GM12878 (cell line): ENCODE data around the gene ANKRD17. TPM values are rescaled to one million over a fixed set of nuclear protein-coding genes. Genes with fewer than 3 reads are reported as not detected.
A peak's percentile ranks its signal among the peaks of the same experiment; 100 is the strongest.

Source experiments
- ATAC-seq: fragments of 200-7000 bp; cut with Tn5 transposase; 3 replicates; pipeline ENCODE4 v1.9.1; 2020; ENCODE audit warnings: mild to moderate bottlenecking, moderate library complexity
- BruUV-seq: library from RNA; stranded (reverse); fragments of 400-500 nt; replicated peaks from 2 replicates; lab custom pipeline; 2021; lab: Mats Ljungman, UMichigan
- CTCF ChIA-PET: fragments of 300-600 bp; sonication (Branson Sonifier 250); formaldehyde crosslinking; extraction: SDS; loops from one replicate; lab custom pipeline; 2021; ENCODE audit warnings: inconsistent platforms; lab: Yijun Ruan, JAX
- POLR2A ChIA-PET: fragments of 350-600 bp; formaldehyde crosslinking; extraction: SDS; loops from one replicate; lab custom pipeline; 2021; ENCODE audit warnings: inconsistent platforms; lab: Charles Lee
- RAD21 ChIA-PET: fragments of 300-600 bp; sonication (Branson Sonifier 250); formaldehyde crosslinking; loops from one replicate; lab custom pipeline; 2023; ENCODE audit warnings: antibody characterized with exemption; ENCODE audit not compliant: unreplicated experiment; lab: Charles Lee
- SMC1A ChIA-PET: fragments of 300-600 bp; sonication (Branson Sonifier 250); formaldehyde crosslinking; loops from one replicate; lab custom pipeline; 2023; ENCODE audit not compliant: unreplicated experiment, uncharacterized antibody; lab: Charles Lee
- DNase-seq: peaks from one replicate; pipeline ENCODE4 v3.0.0-alpha.2; 2011; ENCODE audit warnings: low read depth, low spot score
- FAIRE-seq: peaks from 3 replicates; lab custom pipeline; 2011; peaks lifted over from hg19 to GRCh38; lab: Jason Lieb, UNC
- H2AFZ ChIP-seq: 2 replicates; pipeline ENCODE4 v1.6.0; 2011; ENCODE audit warnings: low read depth, low read length, control low read depth; ENCODE audit not compliant: control insufficient read depth
- H3K27ac ChIP-seq: 2 replicates; pipeline ENCODE4 v1.5.1; 2011; ENCODE audit warnings: control low read depth; ENCODE audit not compliant: control insufficient read depth, insufficient read depth
- H3K27me3 ChIP-seq, 2 experiments: replicated peaks in 1 of 2; 2 replicates each; pipeline versions ENCODE4 v1.6.0 to v1.6.1; 2011; ENCODE audit warnings: low read length in 1 of 2; ENCODE audit not compliant: control insufficient read depth in 2 of 2, insufficient read depth in 2 of 2
- H3K36me3 ChIP-seq, 2 experiments: 2 replicates each; pipeline ENCODE4 v1.5.1; 2011; ENCODE audit warnings: low read length in 1 of 2; ENCODE audit not compliant: control insufficient read depth in 2 of 2, insufficient read depth in 2 of 2
- H3K4me1 ChIP-seq: 2 replicates; pipeline ENCODE4 v1.6.1; 2011; ENCODE audit warnings: mild to moderate bottlenecking, low read length, moderate library complexity, mixed read lengths; ENCODE audit not compliant: control insufficient read depth, insufficient read depth
- H3K4me2 ChIP-seq: 2 replicates; pipeline ENCODE4 v1.6.0; 2011; ENCODE audit warnings: control low read depth; ENCODE audit not compliant: control insufficient read depth, insufficient read depth
- H3K4me3 ChIP-seq: fragments of 200-600 bp; sonication (generic); 2 replicates; pipeline ENCODE4 v1.5.1; 2016
- H3K79me2 ChIP-seq: 2 replicates; pipeline ENCODE4 v1.6.0; 2011; ENCODE audit warnings: low read length; ENCODE audit not compliant: control insufficient read depth, insufficient read depth
- H3K9ac ChIP-seq: 2 replicates; pipeline ENCODE4 v1.8.0; 2011; ENCODE audit warnings: low read length, control low read depth, mixed read lengths; ENCODE audit not compliant: control insufficient read depth, insufficient read depth
- H3K9me3 ChIP-seq: replicated peaks from 3 replicates; pipeline ENCODE4 v1.5.1; 2011; ENCODE audit warnings: mild to moderate bottlenecking, low read length; ENCODE audit not compliant: control insufficient read depth, insufficient read depth
- H4K20me1 ChIP-seq: 2 replicates; pipeline ENCODE4 v1.6.0; 2011; ENCODE audit not compliant: control insufficient read depth, insufficient read depth
- CBX5 ChIP-seq: sonication (generic); IDR thresholded peaks from 2 replicates; pipeline ENCODE4 v1.6.1; 2016; ENCODE audit warnings: low read depth, moderate library complexity, mild to moderate bottlenecking, inconsistent platforms
- DPF2 ChIP-seq: fragments of 450-650 bp; IDR thresholded peaks from 2 replicates; pipeline ENCODE4 v1.6.1; 2017; ENCODE audit warnings: mild to moderate bottlenecking
- E2F4 ChIP-seq: IDR thresholded peaks from 2 replicates; pipeline ENCODE4 v1.6.1; 2012; ENCODE audit warnings: low read depth, low read length, improper control_type of control experiment
- EGR1 ChIP-seq, 2 experiments: IDR thresholded peaks; 1 replicate in 1 of 2; 2 replicates in 1 of 2; pipeline ENCODE4 v1.6.1; 2011 to 2012; ENCODE audit warnings: low read depth in 2 of 2, low read length in 2 of 2, borderline replicate concordance in 1 of 2, mild to moderate bottlenecking in 1 of 2, moderate library complexity in 1 of 2
- FOXM1 ChIP-seq: IDR thresholded peaks from 2 replicates; pipeline ENCODE4 v1.6.1; 2012; ENCODE audit warnings: low read depth, mild to moderate bottlenecking, inconsistent platforms, low read length, moderate library complexity
- JUNB ChIP-seq: IDR thresholded peaks from 2 replicates; pipeline ENCODE4 v1.6.1; 2016; ENCODE audit warnings: antibody characterized with exemption, mild to moderate bottlenecking
- MTA2 ChIP-seq: fragments of 450-650 bp; IDR thresholded peaks from 2 replicates; pipeline ENCODE4 v1.6.1; 2016; ENCODE audit warnings: low read depth, mild to moderate bottlenecking, moderate library complexity
- NRF1 ChIP-seq: conservative IDR thresholded peaks from 2 replicates; pipeline ENCODE4 v1.6.1; 2011; ENCODE audit warnings: mild to moderate bottlenecking, low read depth, low read length, improper control_type of control experiment
- PAX5 ChIP-seq: IDR thresholded peaks from 2 replicates; pipeline ENCODE4 v1.6.1; 2011; ENCODE audit warnings: low read depth, low read length, borderline replicate concordance
- PBX3 ChIP-seq: IDR thresholded peaks from 2 replicates; pipeline ENCODE4 v1.6.1; 2011; ENCODE audit warnings: mild to moderate bottlenecking, low read depth, low read length, moderate library complexity; ENCODE audit not compliant: insufficient replicate concordance
- RAD51 ChIP-seq: fragments of 450-650 bp; IDR thresholded peaks from 2 replicates; pipeline ENCODE4 v1.6.1; 2016; ENCODE audit warnings: moderate library complexity, mild to moderate bottlenecking, inconsistent platforms
- SREBF2 ChIP-seq: IDR thresholded peaks from 2 replicates; pipeline ENCODE4 v1.6.1; 2012; ENCODE audit warnings: mild to moderate bottlenecking, low read length
- ZNF217 ChIP-seq: fragments of 450-650 bp; IDR thresholded peaks from 2 replicates; pipeline ENCODE4 v1.6.1; 2017; ENCODE audit warnings: antibody characterized with exemption, mild to moderate bottlenecking
- WGBS: methylation state at CpG from one replicate; pipeline ENCODE4 v1.1.6; 2016; ENCODE audit warnings: low lambda C conversion rate; ENCODE audit not compliant: insufficient replicate concordance, insufficient coverage; ENCODE audit errors: missing lambda C conversion rate; 5-methylcytosine and 5-hydroxymethylcytosine counted together
- in situ Hi-C: fragments of 300-500 bp; cut with MboI; formaldehyde crosslinking; loops from 9 replicates; pipeline ENCODE4 v1.14.3; 2018; ENCODE audit warnings: mixed read lengths
- intact Hi-C: fragments of 100-400 bp; cut with micrococcal nuclease; formaldehyde crosslinking; loops from one replicate; pipeline ENCODE4 v1.14.2; 2022; ENCODE audit not compliant: unreplicated experiment
- polyA plus RNA-seq, 11 experiments: library from polyadenylated mRNA; depleted of rRNA in 4 of 11; unstranded in 6 of 11; stranded (reverse) in 5 of 11; fragments of >200 nt; fragmentation: Nextera tagmentation in 4 of 11; fragmentation: Illumina TruSeq in 1 of 11; extraction: Ambion mirVana in 4 of 11; extraction: Trizol in 1 of 11; gene quantifications; 1 replicate in 1 of 11; 2 replicates in 10 of 11; pipeline versions ENCODE4 v1.2.1 to v1.2.3, GENCODE V29; 2011 to 2016; ENCODE audit warnings: inconsistent platforms in 2 of 11, missing spikeins in 2 of 11, low read depth in 1 of 11
- total RNA-seq, 4 experiments: library from RNA; depleted of rRNA in 3 of 4; stranded (reverse); fragments of >200 nt in 3 of 4; fragmentation: Illumina TruSeq in 1 of 4; extraction: Trizol in 1 of 4; gene quantifications; 2 replicates each; pipeline versions ENCODE4 v1.2.1 to v1.2.3, GENCODE V29; 2013 to 2021
- TF ChIP-seq, protein P1 (sequence below): IDR thresholded peaks from 2 replicates; pipeline ENCODE4 v1.6.1; 2012; ENCODE audit warnings: improper control_type of control experiment, low read depth, low read length; ENCODE audit not compliant: insufficient replicate concordance
- TF ChIP-seq, protein P2 (sequence below): fragments of 450-650 bp; formaldehyde crosslinking; IDR thresholded peaks from 2 replicates; pipeline ENCODE4 v1.4.0; 2022; ENCODE audit warnings: mild to moderate bottlenecking, moderate library complexity

Gene ANKRD17
- total and polyA plus RNA-seq, 10 of the 15 experiments (the other 5 are each of a cell fraction or from before 2014, with no cell fraction given) = 11.7 to 46.5 (median 32.6) TPM

DNA sequence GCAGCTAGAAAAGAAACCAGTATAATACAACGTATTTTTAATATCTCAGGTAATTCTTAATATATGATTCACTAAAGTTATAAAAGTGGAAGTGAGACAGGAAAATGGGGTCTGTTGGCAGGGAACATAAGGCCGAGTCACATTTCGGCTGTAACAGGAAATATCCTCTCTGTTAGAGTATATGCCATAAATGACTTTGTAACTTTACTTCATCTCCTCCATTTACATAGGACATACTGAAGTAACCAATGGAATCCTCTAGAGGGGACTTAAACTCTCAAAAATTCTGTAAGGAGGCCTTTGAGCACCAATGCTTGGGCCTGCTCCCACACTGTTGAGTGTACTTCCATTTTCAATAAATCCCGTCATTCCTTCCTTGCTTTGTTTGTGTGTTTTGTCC, 71.3 kb downstream of the ANKRD17 start:
- ATAC-seq (peak; percentile 77), FAIRE-seq (no peak), DNase-seq (no peak)
- Histone ChIP-seq H4K20me1 (no peaks in the 10 kb centered on the region), H3K79me2 (peaks cover 38% of the 10 kb centered on the region), H3K9me3 (peaks cover 4% of the 10 kb centered on the region; the same call in 2 of the 3 replicates), H3K27me3 (no peaks in the 10 kb centered on the region), H3K9ac (no peak overlapping the region), H3K4me1 (peaks cover 4% of the 10 kb centered on the region; the same call in 1 of the 2 replicates), H2AFZ (no peak overlapping the region), H3K4me3 (no peak overlapping the region), H3K27ac (no peak overlapping the region), H3K36me3 (no peaks in the 10 kb centered on the region), H3K4me2 (no peak overlapping the region; the same call in 1 of the 2 replicates)
- intact Hi-C loops = no loop called here
- SMC1A ChIA-PET = no interaction called here
- in situ Hi-C loops = no loop called here
- RAD21 ChIA-PET = no interaction called here
- POLR2A ChIA-PET = no interaction called here
- no TSS peak for BruUV-seq
- CTCF ChIA-PET = no interaction called here
- TF ChIP-seq FOXM1 = no peak
- no peak for TF ChIP-seq PAX5
- no peak for TF ChIP-seq DPF2
- TF ChIP-seq EGR1 (IDR thresholded peaks at IDR 0.05; ENCODE audit: borderline replicate concordance in 1 of 2, low read depth in 2 of 2, low read length in 2 of 2) = no peak
- TF ChIP-seq JUNB = no peak
- no peak for TF ChIP-seq CBX5
- TF ChIP-seq SREBF2 = no peak
- TF ChIP-seq, protein P1, sequence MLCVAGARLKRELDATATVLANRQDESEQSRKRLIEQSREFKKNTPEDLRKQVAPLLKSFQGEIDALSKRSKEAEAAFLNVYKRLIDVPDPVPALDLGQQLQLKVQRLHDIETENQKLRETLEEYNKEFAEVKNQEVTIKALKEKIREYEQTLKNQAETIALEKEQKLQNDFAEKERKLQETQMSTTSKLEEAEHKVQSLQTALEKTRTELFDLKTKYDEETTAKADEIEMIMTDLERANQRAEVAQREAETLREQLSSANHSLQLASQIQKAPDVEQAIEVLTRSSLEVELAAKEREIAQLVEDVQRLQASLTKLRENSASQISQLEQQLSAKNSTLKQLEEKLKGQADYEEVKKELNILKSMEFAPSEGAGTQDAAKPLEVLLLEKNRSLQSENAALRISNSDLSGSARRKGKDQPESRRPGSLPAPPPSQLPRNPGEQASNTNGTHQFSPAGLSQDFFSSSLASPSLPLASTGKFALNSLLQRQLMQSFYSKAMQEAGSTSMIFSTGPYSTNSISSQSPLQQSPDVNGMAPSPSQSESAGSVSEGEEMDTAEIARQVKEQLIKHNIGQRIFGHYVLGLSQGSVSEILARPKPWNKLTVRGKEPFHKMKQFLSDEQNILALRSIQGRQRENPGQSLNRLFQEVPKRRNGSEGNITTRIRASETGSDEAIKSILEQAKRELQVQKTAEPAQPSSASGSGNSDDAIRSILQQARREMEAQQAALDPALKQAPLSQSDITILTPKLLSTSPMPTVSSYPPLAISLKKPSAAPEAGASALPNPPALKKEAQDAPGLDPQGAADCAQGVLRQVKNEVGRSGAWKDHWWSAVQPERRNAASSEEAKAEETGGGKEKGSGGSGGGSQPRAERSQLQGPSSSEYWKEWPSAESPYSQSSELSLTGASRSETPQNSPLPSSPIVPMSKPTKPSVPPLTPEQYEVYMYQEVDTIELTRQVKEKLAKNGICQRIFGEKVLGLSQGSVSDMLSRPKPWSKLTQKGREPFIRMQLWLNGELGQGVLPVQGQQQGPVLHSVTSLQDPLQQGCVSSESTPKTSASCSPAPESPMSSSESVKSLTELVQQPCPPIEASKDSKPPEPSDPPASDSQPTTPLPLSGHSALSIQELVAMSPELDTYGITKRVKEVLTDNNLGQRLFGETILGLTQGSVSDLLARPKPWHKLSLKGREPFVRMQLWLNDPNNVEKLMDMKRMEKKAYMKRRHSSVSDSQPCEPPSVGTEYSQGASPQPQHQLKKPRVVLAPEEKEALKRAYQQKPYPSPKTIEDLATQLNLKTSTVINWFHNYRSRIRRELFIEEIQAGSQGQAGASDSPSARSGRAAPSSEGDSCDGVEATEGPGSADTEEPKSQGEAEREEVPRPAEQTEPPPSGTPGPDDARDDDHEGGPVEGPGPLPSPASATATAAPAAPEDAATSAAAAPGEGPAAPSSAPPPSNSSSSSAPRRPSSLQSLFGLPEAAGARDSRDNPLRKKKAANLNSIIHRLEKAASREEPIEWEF = no peak
- no peak for TF ChIP-seq NRF1
- no peak for TF ChIP-seq ZNF217
- TF ChIP-seq, protein P2, sequence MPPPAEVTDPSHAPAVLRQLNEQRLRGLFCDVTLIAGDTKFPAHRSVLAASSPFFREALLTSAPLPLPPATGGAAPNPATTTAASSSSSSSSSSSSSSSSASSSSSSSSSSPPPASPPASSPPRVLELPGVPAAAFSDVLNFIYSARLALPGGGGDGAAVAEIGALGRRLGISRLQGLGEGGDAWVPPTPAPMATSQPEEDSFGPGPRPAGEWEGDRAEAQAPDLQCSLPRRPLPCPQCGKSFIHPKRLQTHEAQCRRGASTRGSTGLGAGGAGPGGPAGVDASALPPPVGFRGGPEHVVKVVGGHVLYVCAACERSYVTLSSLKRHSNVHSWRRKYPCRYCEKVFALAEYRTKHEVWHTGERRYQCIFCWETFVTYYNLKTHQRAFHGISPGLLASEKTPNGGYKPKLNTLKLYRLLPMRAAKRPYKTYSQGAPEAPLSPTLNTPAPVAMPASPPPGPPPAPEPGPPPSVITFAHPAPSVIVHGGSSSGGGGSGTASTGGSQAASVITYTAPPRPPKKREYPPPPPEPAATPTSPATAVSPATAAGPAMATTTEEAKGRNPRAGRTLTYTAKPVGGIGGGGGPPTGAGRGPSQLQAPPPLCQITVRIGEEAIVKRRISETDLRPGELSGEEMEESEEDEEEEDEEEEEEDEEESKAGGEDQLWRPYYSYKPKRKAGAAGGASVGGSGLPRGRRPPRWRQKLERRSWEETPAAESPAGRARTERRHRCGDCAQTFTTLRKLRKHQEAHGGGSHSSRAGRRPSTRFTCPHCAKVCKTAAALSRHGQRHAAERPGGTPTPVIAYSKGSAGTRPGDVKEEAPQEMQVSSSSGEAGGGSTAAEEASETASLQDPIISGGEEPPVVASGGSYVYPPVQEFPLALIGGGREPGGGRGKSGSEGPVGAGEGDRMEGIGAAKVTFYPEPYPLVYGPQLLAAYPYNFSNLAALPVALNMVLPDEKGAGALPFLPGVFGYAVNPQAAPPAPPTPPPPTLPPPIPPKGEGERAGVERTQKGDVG (CRISPR knock-in tag) = no peak
- TF ChIP-seq MTA2 = no peak
- no peak for TF ChIP-seq E2F4
- TF ChIP-seq PBX3 = no peak
- TF ChIP-seq RAD51 = no peak
- WGBS = 85% methylated on average over 4 of the region's 4 CpGs
